Transverse colon (tissue), 4 donors: ENCODE results near the gene SHE.

ENCODE experiments used
- EP300 ChIP-seq: sonication (generic); formaldehyde crosslinking; IDR thresholded peaks from one replicate; pipeline ENCODE4 v1.6.1; 2017; ENCODE audit warnings: antibody characterized with exemption, low read depth
- POLR2A ChIP-seq: fragments of 450-650 bp; IDR thresholded peaks from one replicate; pipeline ENCODE4 v1.6.1; 2016; ENCODE audit warnings: antibody characterized with exemption, mild to moderate bottlenecking, moderate library complexity
- POLR2AphosphoS5 ChIP-seq, 3 donors: sonication (generic); formaldehyde crosslinking; IDR thresholded peaks; one replicate each; pipeline ENCODE4 v1.6.1; 2016; ENCODE audit warnings: antibody characterized with exemption in 3 of 3
- TF ChIP-seq, protein P1 (sequence below), 5 experiments: fragments of 200-600 bp in 3 of 5; fragments of 450-650 bp in 2 of 5; sonication (generic) in 3 of 5; IDR thresholded peaks; 1 replicate in 2 of 5; 2 replicates in 3 of 5; pipeline ENCODE4 v1.5.1; 2016 to 2017; ENCODE audit warnings: antibody characterized with exemption in 5 of 5, inconsistent platforms in 3 of 5, mild to moderate bottlenecking in 2 of 5, moderate library complexity in 1 of 5

DNA sequence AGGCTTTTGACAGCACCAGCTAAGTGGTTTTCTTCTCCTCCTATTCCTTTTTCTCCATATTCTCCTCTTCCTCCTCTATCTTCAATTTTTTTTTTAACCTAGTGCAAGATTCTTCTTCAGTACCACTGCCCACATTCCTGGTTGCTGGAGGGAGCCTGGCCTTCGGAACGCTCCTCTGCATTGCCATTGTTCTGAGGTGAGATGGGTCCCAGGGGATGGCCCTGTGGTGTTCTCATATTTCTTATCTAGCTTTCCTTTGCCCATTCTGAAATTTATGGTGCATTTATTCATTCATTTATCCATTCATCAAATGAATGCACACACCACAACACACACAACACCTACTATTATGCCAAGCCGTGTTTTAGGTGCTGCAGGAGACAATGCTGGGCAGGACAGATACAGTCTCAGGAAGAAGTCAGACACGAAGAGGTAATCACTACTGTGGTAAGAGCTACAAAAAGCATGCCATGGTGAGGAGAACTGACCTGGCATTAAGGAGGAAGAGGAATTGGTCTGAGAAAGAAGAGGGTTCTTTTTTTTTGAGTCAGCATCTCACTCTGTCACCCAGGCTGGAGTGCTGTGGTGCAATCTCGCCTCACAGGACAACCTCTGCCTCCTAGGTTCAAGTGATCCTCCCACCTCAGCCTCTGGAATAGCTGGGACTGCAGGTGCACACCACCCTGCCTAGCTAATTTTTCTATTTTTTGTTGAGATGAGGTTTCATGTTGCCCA lies 47.7 kb downstream of the SHE start:
- TF ChIP-seq, protein P1, sequence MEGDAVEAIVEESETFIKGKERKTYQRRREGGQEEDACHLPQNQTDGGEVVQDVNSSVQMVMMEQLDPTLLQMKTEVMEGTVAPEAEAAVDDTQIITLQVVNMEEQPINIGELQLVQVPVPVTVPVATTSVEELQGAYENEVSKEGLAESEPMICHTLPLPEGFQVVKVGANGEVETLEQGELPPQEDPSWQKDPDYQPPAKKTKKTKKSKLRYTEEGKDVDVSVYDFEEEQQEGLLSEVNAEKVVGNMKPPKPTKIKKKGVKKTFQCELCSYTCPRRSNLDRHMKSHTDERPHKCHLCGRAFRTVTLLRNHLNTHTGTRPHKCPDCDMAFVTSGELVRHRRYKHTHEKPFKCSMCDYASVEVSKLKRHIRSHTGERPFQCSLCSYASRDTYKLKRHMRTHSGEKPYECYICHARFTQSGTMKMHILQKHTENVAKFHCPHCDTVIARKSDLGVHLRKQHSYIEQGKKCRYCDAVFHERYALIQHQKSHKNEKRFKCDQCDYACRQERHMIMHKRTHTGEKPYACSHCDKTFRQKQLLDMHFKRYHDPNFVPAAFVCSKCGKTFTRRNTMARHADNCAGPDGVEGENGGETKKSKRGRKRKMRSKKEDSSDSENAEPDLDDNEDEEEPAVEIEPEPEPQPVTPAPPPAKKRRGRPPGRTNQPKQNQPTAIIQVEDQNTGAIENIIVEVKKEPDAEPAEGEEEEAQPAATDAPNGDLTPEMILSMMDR (IDR thresholded peaks at IDR 0.05) = no peak
- TF ChIP-seq POLR2AphosphoS5 (IDR thresholded peaks at IDR 0.05) = no peak
- no peak for TF ChIP-seq EP300
- no peak for TF ChIP-seq POLR2A
